KMS-11 (cell line): ENCODE data around the gene TRIM16.
"Not testable (repeated sequence)": the region's sequence is repeated elsewhere in the genome, so short reads cannot be mapped to it uniquely, and the experiment has no call there.

Experiments used
- H2AFZ ChIP-seq: fragments of 200-600 bp; sonication (generic); 2 replicates; pipeline ENCODE4 v1.6.1; 2016; ENCODE audit warnings: antibody characterized with exemption, mixed run types, low read depth
- H3K27ac ChIP-seq: fragments of 200-600 bp; sonication (generic); 2 replicates; pipeline ENCODE4 v1.6.1; 2016; ENCODE audit warnings: mild to moderate bottlenecking, mixed run types
- H3K27me3 ChIP-seq: fragments of 200-600 bp; sonication (generic); 2 replicates; pipeline ENCODE4 v1.6.1; 2017; ENCODE audit warnings: mild to moderate bottlenecking, low read depth, mixed run types, moderate library complexity; ENCODE audit not compliant: insufficient read depth
- H3K36me3 ChIP-seq: fragments of 200-600 bp; sonication (generic); 2 replicates; pipeline ENCODE4 v1.6.1; 2017; ENCODE audit warnings: mild to moderate bottlenecking, mixed run types; ENCODE audit not compliant: insufficient read depth
- H3K4me1 ChIP-seq: fragments of 200-600 bp; sonication (generic); 2 replicates; pipeline ENCODE4 v1.6.1; 2016; ENCODE audit warnings: mild to moderate bottlenecking, low read depth, mixed run types; ENCODE audit not compliant: poor library complexity, severe bottlenecking
- H3K4me2 ChIP-seq: fragments of 200-600 bp; sonication (generic); 2 replicates; pipeline ENCODE4 v1.7.0; 2016; ENCODE audit warnings: mild to moderate bottlenecking, mixed run types
- H3K4me3 ChIP-seq: fragments of 200-600 bp; sonication (generic); IDR thresholded peaks from 2 replicates; pipeline ENCODE4 v1.6.1; 2017; ENCODE audit warnings: low read depth, low read length, mixed read lengths; ENCODE audit not compliant: insufficient read depth
- H3K79me2 ChIP-seq: fragments of 200-600 bp; sonication (generic); 2 replicates; pipeline ENCODE4 v1.6.1; 2016; ENCODE audit warnings: low read depth, mixed run types; ENCODE audit not compliant: insufficient read depth
- H3K9ac ChIP-seq: fragments of 200-600 bp; sonication (generic); 2 replicates; pipeline ENCODE4 v1.6.1; 2016; ENCODE audit warnings: mild to moderate bottlenecking, mixed run types
- H4K20me1 ChIP-seq: fragments of 200-600 bp; sonication (generic); 2 replicates; pipeline ENCODE4 v1.6.1; 2016; ENCODE audit warnings: mild to moderate bottlenecking, mixed run types; ENCODE audit not compliant: insufficient read depth

The TRIM16 gene

GRCh38 chr17:15583313-15583712, 100.8 kb downstream of the TRIM16 start:
- not testable (repeated sequence) for H3K79me2 ChIP-seq, H3K4me1 ChIP-seq, H3K4me2 ChIP-seq, H3K4me3 ChIP-seq, H3K27me3 ChIP-seq, H2AFZ ChIP-seq, H3K36me3 ChIP-seq, H3K9ac ChIP-seq, H4K20me1 ChIP-seq, H3K27ac ChIP-seq

DNA sequence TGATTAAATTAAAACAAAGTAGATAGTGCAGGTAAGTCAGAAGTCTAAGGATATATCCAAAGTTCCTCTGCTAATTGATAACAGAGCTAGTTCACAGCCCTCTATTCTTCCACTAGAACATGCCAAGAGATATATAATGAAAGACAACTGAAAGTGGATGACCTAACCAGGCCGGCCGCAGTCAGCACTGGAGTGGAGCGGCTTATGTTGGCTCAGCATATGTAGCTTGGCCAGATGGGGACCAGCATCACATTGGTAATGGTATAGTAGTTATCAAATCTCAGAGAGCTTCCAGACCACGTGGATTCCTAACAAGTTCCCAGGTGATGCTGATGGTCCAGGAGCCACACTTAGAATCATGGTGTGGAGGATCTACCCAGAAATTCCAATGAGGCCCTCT, 102.6 kb downstream of the TRIM16 start:
- H3K9ac ChIP-seq, H2AFZ ChIP-seq, H3K36me3 ChIP-seq, H3K79me2 ChIP-seq, H4K20me1 ChIP-seq, H3K4me3 ChIP-seq, H3K27ac ChIP-seq, H3K4me2 ChIP-seq, H3K4me1 ChIP-seq, H3K27me3 ChIP-seq: not testable (repeated sequence)
